ENCODE data around the gene CSRNP2.

Gene CSRNP2

GRCh38 chr12:51083126-51083833 lies at the start of gene CSRNP2:
Gene CSRNP2 (minus strand): TSS chr12:51083596. CDS start chr12:51076561, 7,035 bp downstream.
- peak within 1 kb of the TSS; percentile 71 for H3K4me3 ChIP-seq (ENCODE audit: low read depth, low read length)
- TF ChIP-seq, protein P1, sequence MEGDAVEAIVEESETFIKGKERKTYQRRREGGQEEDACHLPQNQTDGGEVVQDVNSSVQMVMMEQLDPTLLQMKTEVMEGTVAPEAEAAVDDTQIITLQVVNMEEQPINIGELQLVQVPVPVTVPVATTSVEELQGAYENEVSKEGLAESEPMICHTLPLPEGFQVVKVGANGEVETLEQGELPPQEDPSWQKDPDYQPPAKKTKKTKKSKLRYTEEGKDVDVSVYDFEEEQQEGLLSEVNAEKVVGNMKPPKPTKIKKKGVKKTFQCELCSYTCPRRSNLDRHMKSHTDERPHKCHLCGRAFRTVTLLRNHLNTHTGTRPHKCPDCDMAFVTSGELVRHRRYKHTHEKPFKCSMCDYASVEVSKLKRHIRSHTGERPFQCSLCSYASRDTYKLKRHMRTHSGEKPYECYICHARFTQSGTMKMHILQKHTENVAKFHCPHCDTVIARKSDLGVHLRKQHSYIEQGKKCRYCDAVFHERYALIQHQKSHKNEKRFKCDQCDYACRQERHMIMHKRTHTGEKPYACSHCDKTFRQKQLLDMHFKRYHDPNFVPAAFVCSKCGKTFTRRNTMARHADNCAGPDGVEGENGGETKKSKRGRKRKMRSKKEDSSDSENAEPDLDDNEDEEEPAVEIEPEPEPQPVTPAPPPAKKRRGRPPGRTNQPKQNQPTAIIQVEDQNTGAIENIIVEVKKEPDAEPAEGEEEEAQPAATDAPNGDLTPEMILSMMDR (IDR thresholded peaks at IDR 0.05; ENCODE audit: borderline replicate concordance, insufficient read depth, low read depth, low read length): no peak

- TF ChIP-seq, protein P1 (IDR thresholded peaks at IDR 0.05; ENCODE audit: borderline replicate concordance, insufficient read depth, low read depth, low read length): no peak
- no peak overlapping the region for H3K4me3 ChIP-seq (ENCODE audit: low read depth, low read length)
Measured at GRCh38 chr12:51132693-51133092, 49.3 kb upstream of the CSRNP2 start.

GRCh38 chr12:51131745-51132521 lies 48.5 kb upstream of the CSRNP2 start:
- no peak overlapping the region for H3K4me3 ChIP-seq (ENCODE audit: low read depth, low read length)
- TF ChIP-seq, protein P1 (IDR thresholded peaks at IDR 0.05; ENCODE audit: borderline replicate concordance, insufficient read depth, low read depth, low read length): no peak

DNA sequence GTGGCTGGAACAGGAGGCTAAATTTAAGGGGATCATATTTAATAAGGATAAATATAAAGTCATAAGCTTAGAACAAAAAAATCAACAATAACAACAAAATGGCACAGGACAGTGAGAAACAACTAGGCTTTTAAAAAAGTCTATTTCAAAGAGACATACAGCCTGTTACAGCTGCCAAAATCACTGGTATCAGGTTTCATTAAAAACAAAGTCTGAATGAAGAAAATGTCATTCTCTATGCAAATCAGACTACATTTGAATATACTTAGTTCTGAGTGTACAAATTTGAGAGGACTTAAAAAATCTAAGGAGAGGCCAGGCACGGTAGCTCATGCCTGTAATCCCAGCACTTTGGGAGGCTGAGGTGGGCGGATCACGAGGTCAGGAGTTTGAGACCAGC lies 45.5 kb upstream of the CSRNP2 start:
- H3K4me3 ChIP-seq (ENCODE audit: low read depth, low read length): no peak overlapping the region

DNA sequence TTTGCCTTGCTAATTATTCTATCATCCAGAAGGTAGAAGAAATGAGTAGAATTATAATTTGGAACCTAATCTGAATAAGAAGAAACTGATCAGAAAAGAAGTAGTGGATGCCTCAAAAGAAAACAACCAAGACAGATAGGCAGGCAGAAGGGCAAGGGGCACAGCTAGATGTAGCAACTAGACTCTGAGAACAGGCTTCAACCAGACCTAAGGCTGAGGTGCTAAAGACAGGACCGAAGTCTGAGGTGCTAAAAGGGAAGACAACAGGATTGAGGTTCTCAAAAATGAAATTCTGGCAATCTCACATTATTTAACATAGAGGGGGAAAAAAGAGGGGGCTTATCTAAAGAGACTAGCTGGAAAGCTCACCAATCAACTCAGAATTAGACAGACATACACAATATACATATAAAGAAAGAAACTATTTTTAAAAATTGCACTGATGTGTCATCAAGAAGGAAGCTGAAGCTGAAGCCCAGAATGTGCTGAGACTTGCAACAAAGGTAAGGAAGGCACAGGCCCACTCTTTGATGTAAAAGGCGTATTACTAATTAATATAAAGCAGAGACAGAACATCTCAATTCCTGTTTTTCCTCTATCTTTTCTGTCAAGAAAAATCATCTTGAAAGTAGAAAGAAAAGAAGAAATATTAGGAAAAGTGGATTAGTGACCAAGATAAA lies 43.8 kb upstream of the CSRNP2 start:
- TF ChIP-seq, protein P1 (IDR thresholded peaks at IDR 0.05; ENCODE audit: borderline replicate concordance, insufficient read depth, low read depth, low read length): no peak

More for the DNA sequence above, 45.5 kb upstream of the CSRNP2 start:
- TF ChIP-seq, protein P1 (IDR thresholded peaks at IDR 0.05; ENCODE audit: borderline replicate concordance, insufficient read depth, low read depth, low read length): no peak

GRCh38 chr12:51126297-51126696 lies 42.9 kb upstream of the CSRNP2 start:
- TF ChIP-seq, protein P1 (IDR thresholded peaks at IDR 0.05; ENCODE audit: borderline replicate concordance, insufficient read depth, low read depth, low read length): no peak

More for the DNA sequence above, 43.8 kb upstream of the CSRNP2 start:
- no peak overlapping the region for H3K4me3 ChIP-seq (ENCODE audit: low read depth, low read length)

More at GRCh38 chr12:51126297-51126696, 42.9 kb upstream of the CSRNP2 start:
- no peak overlapping the region for H3K4me3 ChIP-seq (ENCODE audit: low read depth, low read length)
